ENCODE data around the gene NR5A2.

The NR5A2 gene

GRCh38 chr1:200038325-200038980 is 10.9 kb downstream of the NR5A2 start:
- no peak for DNase-seq (ENCODE audit: low read depth)
- peak overlapping the region; percentile 67 for H3K4me3 ChIP-seq (replicated peaks; ENCODE audit: low read depth, low read length)
- no peak for TF ChIP-seq CTCF (IDR thresholded peaks at IDR 0.05; ENCODE audit: low read length, missing control alignments)

- no peak for TF ChIP-seq CTCF (IDR thresholded peaks at IDR 0.05; ENCODE audit: low read length, missing control alignments)
- no peak for DNase-seq (ENCODE audit: low read depth)
- peak overlapping the region; percentile 67 for H3K4me3 ChIP-seq (replicated peaks; ENCODE audit: low read depth, low read length)
Measured at GRCh38 chr1:200038981-200039848, 11.7 kb downstream of the NR5A2 start.

GRCh38 chr1:200039849-200040474 is 12.5 kb downstream of the NR5A2 start:
- no peak for DNase-seq (ENCODE audit: low read depth)
- TF ChIP-seq CTCF (IDR thresholded peaks at IDR 0.05; ENCODE audit: low read length, missing control alignments), result no peak
- H3K4me3 ChIP-seq (replicated peaks; ENCODE audit: low read depth, low read length), result peak overlapping the region; percentile 67

GRCh38 chr1:200040481-200041138 is 13.1 kb downstream of the NR5A2 start:
- no peak for TF ChIP-seq CTCF (IDR thresholded peaks at IDR 0.05; ENCODE audit: low read length, missing control alignments)
- H3K4me3 ChIP-seq (replicated peaks; ENCODE audit: low read depth, low read length), result peak overlapping the region; percentile 67
- DNase-seq (ENCODE audit: low read depth), result peak; percentile 57

- TF ChIP-seq CTCF (IDR thresholded peaks at IDR 0.05; ENCODE audit: low read length, missing control alignments), result no peak
- peak overlapping the region; percentile 67 for H3K4me3 ChIP-seq (replicated peaks; ENCODE audit: low read depth, low read length)
- DNase-seq (ENCODE audit: low read depth), result no peak
Measured at GRCh38 chr1:200041337-200042118, 14.0 kb downstream of the NR5A2 start.

- H3K4me3 ChIP-seq (replicated peaks; ENCODE audit: low read depth, low read length), result peak overlapping the region; percentile 67
- no peak for DNase-seq (ENCODE audit: low read depth)
- TF ChIP-seq CTCF (IDR thresholded peaks at IDR 0.05; ENCODE audit: low read length, missing control alignments), result no peak
Measured at GRCh38 chr1:200042119-200042551, 14.6 kb downstream of the NR5A2 start.

Data from fibroblast of pulmonary artery (primary cell).